Smooth muscle cell (in vitro differentiated cells): ENCODE data around the gene ESPN. TPM values are rescaled to one million over a fixed set of nuclear protein-coding genes. Genes with fewer than 3 reads are reported as not detected.
A peak's percentile ranks its signal among the peaks of the same experiment; 100 is the strongest.
"Not testable (repeated sequence)": the region's sequence is repeated elsewhere in the genome, so short reads cannot be mapped to it uniquely, and the experiment has no call there.

Experiments used
- DNase-seq: peaks from one replicate; lab custom pipeline; 2025; ENCODE audit not compliant: unreplicated experiment; lab: John Stamatoyannopoulos, UW
- H2AFZ ChIP-seq: fragments of 200-600 bp; sonication (generic); 2 replicates; pipeline ENCODE4 v1.6.0; 2016; ENCODE audit warnings: antibody characterized with exemption, low read depth, mild to moderate bottlenecking
- H3F3A ChIP-seq: fragments of 200-600 bp; sonication (generic); 2 replicates; pipeline ENCODE4 v1.6.0; 2017; ENCODE audit warnings: antibody characterized with exemption, low read depth
- H3K27ac ChIP-seq: fragments of 200-600 bp; sonication (generic); 2 replicates; pipeline ENCODE4 v1.5.1; 2016; ENCODE audit warnings: low read depth, mild to moderate bottlenecking
- H3K27me3 ChIP-seq: fragments of 200-600 bp; sonication (generic); 2 replicates; pipeline ENCODE4 v1.6.1; 2016; ENCODE audit warnings: low read depth, mild to moderate bottlenecking
- H3K36me3 ChIP-seq: fragments of 200-600 bp; sonication (generic); 2 replicates; pipeline ENCODE4 v1.5.1; 2016; ENCODE audit warnings: low read depth
- H3K4me1 ChIP-seq: fragments of 200-600 bp; sonication (generic); 2 replicates; pipeline ENCODE4 v1.5.1; 2016; ENCODE audit warnings: low read depth
- H3K4me2 ChIP-seq: fragments of 200-600 bp; sonication (generic); 2 replicates; pipeline ENCODE4 v1.6.0; 2016; ENCODE audit warnings: mild to moderate bottlenecking
- H3K4me3 ChIP-seq: fragments of 200-600 bp; sonication (generic); 2 replicates; pipeline ENCODE4 v1.5.1; 2016; ENCODE audit warnings: mild to moderate bottlenecking
- H3K79me2 ChIP-seq: fragments of 200-600 bp; sonication (generic); 2 replicates; pipeline ENCODE4 v1.6.0; 2016; ENCODE audit warnings: low read depth, mild to moderate bottlenecking
- H3K9ac ChIP-seq: fragments of 200-600 bp; sonication (generic); 2 replicates; pipeline ENCODE4 v1.6.0; 2016; ENCODE audit warnings: low read depth
- H3K9me3 ChIP-seq: fragments of 200-600 bp; sonication (generic); replicated peaks from 2 replicates; pipeline ENCODE4 v1.5.1; 2016; ENCODE audit warnings: low read depth
- H4K20me1 ChIP-seq: fragments of 200-600 bp; sonication (generic); 2 replicates; pipeline ENCODE4 v1.6.0; 2016; ENCODE audit warnings: low read depth
- WGBS: methylation state at CpG from one replicate; pipeline ENCODE4 v1.1.7; 2016; ENCODE audit warnings: low lambda C conversion rate; 5-methylcytosine and 5-hydroxymethylcytosine counted together
- polyA plus RNA-seq: library from polyadenylated mRNA; unstranded; fragments of >200 nt; fragmentation: Nextera tagmentation; extraction: Ambion mirVana; gene quantifications from 2 replicates; pipeline ENCODE4 v1.2.1, GENCODE V29; 2016
- total RNA-seq: library from RNA; depleted of rRNA; stranded (reverse); fragments of >200 nt; gene quantifications from 2 replicates; pipeline ENCODE4 v1.2.3, GENCODE V29; 2014
- TF ChIP-seq, protein P1 (sequence below): fragments of 200-600 bp; sonication (generic); IDR thresholded peaks from 2 replicates; pipeline ENCODE4 v1.5.1; 2017; ENCODE audit warnings: borderline replicate concordance, mild to moderate bottlenecking, antibody characterized with exemption; ENCODE audit not compliant: insufficient read depth, poor library complexity, severe bottlenecking

ESPN gene
- total and polyA plus RNA-seq, 2 experiments from 2014 or later: 1.1 TPM; not detected in 1

GRCh38 chr1:6443339-6444115 lies 19.0 kb downstream of the ESPN start:
- Histone ChIP-seq H3K4me1 (peaks cover 4% of the 10 kb centered on the region), H3K27ac (no peak overlapping the region), H3F3A (no peaks in the 10 kb centered on the region), H3K4me2 (no peak overlapping the region), H2AFZ (no peak overlapping the region), H3K27me3 (peaks cover 47% of the 10 kb centered on the region), H3K9ac (no peak overlapping the region), H4K20me1 (no peaks in the 10 kb centered on the region), H3K9me3 (no peaks in the 10 kb centered on the region), H3K4me3 (no peak overlapping the region), H3K79me2 (no peaks in the 10 kb centered on the region), H3K36me3 (no peaks in the 10 kb centered on the region)
- no peak for DNase-seq
- WGBS: 93% methylated on average over 21 of the region's 21 CpGs
- TF ChIP-seq, protein P1, sequence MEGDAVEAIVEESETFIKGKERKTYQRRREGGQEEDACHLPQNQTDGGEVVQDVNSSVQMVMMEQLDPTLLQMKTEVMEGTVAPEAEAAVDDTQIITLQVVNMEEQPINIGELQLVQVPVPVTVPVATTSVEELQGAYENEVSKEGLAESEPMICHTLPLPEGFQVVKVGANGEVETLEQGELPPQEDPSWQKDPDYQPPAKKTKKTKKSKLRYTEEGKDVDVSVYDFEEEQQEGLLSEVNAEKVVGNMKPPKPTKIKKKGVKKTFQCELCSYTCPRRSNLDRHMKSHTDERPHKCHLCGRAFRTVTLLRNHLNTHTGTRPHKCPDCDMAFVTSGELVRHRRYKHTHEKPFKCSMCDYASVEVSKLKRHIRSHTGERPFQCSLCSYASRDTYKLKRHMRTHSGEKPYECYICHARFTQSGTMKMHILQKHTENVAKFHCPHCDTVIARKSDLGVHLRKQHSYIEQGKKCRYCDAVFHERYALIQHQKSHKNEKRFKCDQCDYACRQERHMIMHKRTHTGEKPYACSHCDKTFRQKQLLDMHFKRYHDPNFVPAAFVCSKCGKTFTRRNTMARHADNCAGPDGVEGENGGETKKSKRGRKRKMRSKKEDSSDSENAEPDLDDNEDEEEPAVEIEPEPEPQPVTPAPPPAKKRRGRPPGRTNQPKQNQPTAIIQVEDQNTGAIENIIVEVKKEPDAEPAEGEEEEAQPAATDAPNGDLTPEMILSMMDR: no peak

- Histone ChIP-seq H3F3A (no peaks in the 10 kb centered on the region), H3K9ac (no peak overlapping the region), H3K36me3 (no peaks in the 10 kb centered on the region), H3K4me3 (no peak overlapping the region), H3K27ac (no peak overlapping the region), H3K4me1 (peaks cover 4% of the 10 kb centered on the region), H3K79me2 (no peaks in the 10 kb centered on the region), H4K20me1 (no peaks in the 10 kb centered on the region), H3K9me3 (no peaks in the 10 kb centered on the region), H3K27me3 (peaks cover 56% of the 10 kb centered on the region), H3K4me2 (no peak overlapping the region), H2AFZ (no peak overlapping the region)
- no peak for DNase-seq
- WGBS: 86% methylated on average over 13 of the region's 15 CpGs
- TF ChIP-seq, protein P1: no peak
These were observed 19.8 kb downstream of the ESPN start for GRCh38 chr1:6444377-6444776.

- no peak for DNase-seq
- H3K79me2 ChIP-seq: no peaks in the 10 kb centered on the region
- no peaks in the 10 kb centered on the region for H3F3A ChIP-seq
- 61% methylated on average over 19 of the region's 19 CpGs for WGBS
- H3K9me3 ChIP-seq: no peaks in the 10 kb centered on the region
- no peak overlapping the region for H3K4me3 ChIP-seq
- H2AFZ ChIP-seq: no peak overlapping the region
- no peak overlapping the region for H3K9ac ChIP-seq
- H3K27me3 ChIP-seq: peaks cover 58% of the 10 kb centered on the region
- H3K36me3 ChIP-seq: no peaks in the 10 kb centered on the region
- TF ChIP-seq, protein P1: peak; percentile 50
- no peaks in the 10 kb centered on the region for H4K20me1 ChIP-seq
- no peak overlapping the region for H3K4me2 ChIP-seq
- no peak overlapping the region for H3K27ac ChIP-seq
- H3K4me1 ChIP-seq: peaks cover 4% of the 10 kb centered on the region
These were observed 20.6 kb downstream of the ESPN start for GRCh38 chr1:6445062-6445763.

DNA sequence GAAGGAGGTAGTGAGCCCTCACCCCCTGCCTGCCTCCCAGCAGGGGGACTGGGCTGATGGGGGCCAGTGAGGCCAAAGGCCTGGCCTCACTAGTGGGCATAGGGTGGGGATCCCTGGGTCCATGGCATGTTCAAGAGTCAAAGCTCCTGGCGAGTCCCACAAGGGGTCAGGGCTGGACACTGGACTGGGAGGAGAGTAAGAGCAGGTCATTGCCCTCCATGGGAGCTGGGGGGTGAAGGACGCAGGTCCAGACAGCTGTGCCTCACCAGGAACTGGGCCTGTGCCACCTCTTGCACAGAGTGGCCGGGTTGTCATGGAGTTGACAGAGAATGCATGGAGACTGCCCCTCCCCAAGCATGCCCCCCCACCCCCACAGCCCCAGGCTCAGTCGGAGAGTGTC lies 21.4 kb downstream of the ESPN start:
- not testable (repeated sequence) for H3K36me3 ChIP-seq, H3K4me1 ChIP-seq, H3K4me3 ChIP-seq, H3F3A ChIP-seq, H2AFZ ChIP-seq, H3K27ac ChIP-seq, DNase-seq, H3K9ac ChIP-seq, H3K79me2 ChIP-seq, H3K9me3 ChIP-seq, H3K4me2 ChIP-seq, H4K20me1 ChIP-seq
- H3K27me3 ChIP-seq: peaks cover 59% of the 10 kb centered on the region
- WGBS: 89% methylated on average over 4 of the region's 4 CpGs
